ENCODE measurements around the gene ZNF616.

The ZNF616 gene
- 4.7 reads per million, percentile 18 among the genes with 10 or more reads in this experiment for total RNA-seq

GRCh38 chr19:52139252-52140031 is at the start of gene ZNF616:
TSS of gene ZNF616 (minus strand) at chr19:52139938. CDS start at chr19:52130512, 9,426 bp downstream.
- peak; percentile 94 for DNase-seq

- peak; percentile 15 for DNase-seq
These were observed 49.3 kb upstream of the ZNF616 start for GRCh38 chr19:52188822-52189734.

GRCh38 chr19:52187407-52187806 is 47.7 kb upstream of the ZNF616 start:
- no peak for DNase-seq

- no peak for DNase-seq
These were observed 36.8 kb upstream of the ZNF616 start for GRCh38 chr19:52176574-52176973.

GRCh38 chr19:52172347-52172746 is 32.6 kb upstream of the ZNF616 start:
- DNase-seq: no peak

- DNase-seq: peak; percentile 87
These were observed 31.8 kb upstream of the ZNF616 start, which contains the start of gene ZNF836 for GRCh38 chr19:52171321-52172169. TSS of gene ZNF836 (minus strand) at chr19:52171621. CDS start at chr19:52168072, 3,549 bp downstream.

- peak; percentile 2 for DNase-seq
These were observed 31.2 kb upstream of the ZNF616 start for GRCh38 chr19:52170863-52171320.

GRCh38 chr19:52170304-52170703 is 30.6 kb upstream of the ZNF616 start:
- DNase-seq: no peak

GRCh38 chr19:52155596-52156359 is 16.0 kb upstream of the ZNF616 start:
- no peak for DNase-seq

GRCh38 chr19:52148256-52148655 is 8.5 kb upstream of the ZNF616 start:
- no peak for DNase-seq

- DNase-seq: no peak
These were observed 2.4 kb upstream of the ZNF616 start for GRCh38 chr19:52142001-52142595.

- DNase-seq: no peak
These were observed 1.5 kb upstream of the ZNF616 start for GRCh38 chr19:52141203-52141602.

- no peak for DNase-seq
These were observed 433 bp upstream of the ZNF616 start for GRCh38 chr19:52140032-52140710.

GRCh38 chr19:52138983-52139251 is 821 bp downstream of the ZNF616 start:
- DNase-seq: no peak

- no peak for DNase-seq
These were observed 1.3 kb downstream of the ZNF616 start for GRCh38 chr19:52138278-52138982.

- DNase-seq: no peak
These were observed 19.5 kb downstream of the ZNF616 start for GRCh38 chr19:52120286-52120685.

GRCh38 chr19:52115526-52116053 is 24.1 kb downstream of the ZNF616 start:
- DNase-seq: no peak

- no peak for DNase-seq
These were observed 25.0 kb downstream of the ZNF616 start for GRCh38 chr19:52114691-52115090.

- no peak for DNase-seq
These were observed 27.1 kb downstream of the ZNF616 start for GRCh38 chr19:52112624-52113023.

- DNase-seq: no peak
These were observed 29.0 kb downstream of the ZNF616 start for GRCh38 chr19:52110780-52111179.
